T-helper 2 cell treated with Interferon-gamma antibody and Interleukin-4, amounts not matched to agents 5 μg/mL and 100 μg/mL, for 36 hours (primary cell): ENCODE measurements around the gene RRH.
"Not testable (repeated sequence)": the region's sequence is repeated elsewhere in the genome, so short reads cannot be mapped to it uniquely, and the experiment has no call there.

Experiments
- DNase-seq: peaks from one replicate; pipeline ENCODE4 v3.0.0; 2021; ENCODE audit warnings: low spot score
- H3K27ac Mint-ChIP-seq: one replicate; pipeline ENCODE4 v1.8.0; 2021; ENCODE audit warnings: mild to moderate bottlenecking, mixed read lengths
- H3K27me3 Mint-ChIP-seq: one replicate; pipeline ENCODE4 v1.8.0; 2021; ENCODE audit warnings: low read depth, mixed read lengths
- H3K36me3 Mint-ChIP-seq: one replicate; pipeline ENCODE4 v1.8.0; 2021; ENCODE audit warnings: low read depth, mixed read lengths
- H3K4me1 Mint-ChIP-seq: one replicate; pipeline ENCODE4 v1.8.0; 2021; ENCODE audit warnings: low read depth, mixed read lengths
- H3K4me3 Mint-ChIP-seq: one replicate; pipeline ENCODE4 v1.8.0; 2022; ENCODE audit warnings: mild to moderate bottlenecking, moderate library complexity, mixed read lengths
- H3K9me3 Mint-ChIP-seq: one replicate; pipeline ENCODE4 v1.8.0; 2021; ENCODE audit warnings: mixed read lengths

RRH gene

GRCh38 chr4:109861916-109862511 is 34.2 kb downstream of the RRH start:
- H3K27ac Mint-ChIP-seq = no peak overlapping the region
- H3K9me3 Mint-ChIP-seq = peaks cover 13% of the 10 kb centered on the region
- no peaks in the 10 kb centered on the region for H3K36me3 Mint-ChIP-seq
- H3K27me3 Mint-ChIP-seq = peaks cover 2% of the 10 kb centered on the region
- no peaks in the 10 kb centered on the region for H3K4me1 Mint-ChIP-seq
- H3K4me3 Mint-ChIP-seq = no peak overlapping the region
- no peak for DNase-seq

DNA sequence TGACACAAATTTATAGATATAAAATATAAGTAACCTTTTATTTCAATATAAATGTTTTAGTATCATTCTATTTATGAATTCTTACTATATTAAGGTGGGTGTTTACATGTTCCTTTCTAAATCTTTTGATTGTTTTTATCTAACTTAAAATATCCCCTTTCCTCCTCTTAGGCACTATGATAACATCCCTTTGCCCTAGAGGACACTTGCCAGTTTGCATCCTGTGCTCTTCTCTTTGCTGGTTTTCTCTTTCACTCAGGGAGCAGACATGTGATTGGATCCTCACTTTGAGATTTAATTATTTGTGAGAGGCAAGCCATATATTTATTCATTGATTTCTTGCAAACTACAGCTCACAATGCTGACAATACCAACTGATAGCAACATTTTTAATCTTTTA is 36.4 kb downstream of the RRH start:
- Mint-ChIP-seq H3K9me3 (peaks cover 13% of the 10 kb centered on the region), H3K4me3 (no peak overlapping the region), H3K27ac (no peak overlapping the region), H3K4me1 (no peaks in the 10 kb centered on the region), H3K27me3 (peaks cover 2% of the 10 kb centered on the region), H3K36me3 (no peaks in the 10 kb centered on the region)
- no peak for DNase-seq

DNA sequence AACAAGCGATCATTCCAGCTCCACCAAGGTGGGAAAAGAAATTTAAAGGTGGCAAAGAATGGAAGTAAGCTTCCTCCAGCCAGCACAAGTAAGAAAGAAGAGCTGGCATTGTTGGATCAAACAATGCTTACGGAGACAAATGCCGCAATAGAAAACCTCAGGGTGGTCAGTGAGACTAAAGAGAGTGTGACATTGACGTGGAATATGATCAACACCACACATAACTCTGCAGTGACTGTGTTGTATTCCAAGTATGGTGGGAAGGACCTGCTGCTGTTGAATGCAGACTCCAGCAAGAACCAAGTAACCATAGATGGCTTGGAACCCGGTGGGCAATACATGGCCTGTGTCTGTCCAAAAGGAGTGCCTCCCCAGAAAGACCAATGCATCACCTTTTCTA is 42.3 kb downstream of the RRH start:
- no peaks in the 10 kb centered on the region for H3K27me3 Mint-ChIP-seq
- no peaks in the 10 kb centered on the region for H3K4me1 Mint-ChIP-seq
- H3K36me3 Mint-ChIP-seq = no peaks in the 10 kb centered on the region
- H3K4me3 Mint-ChIP-seq = no peak overlapping the region
- no peak for DNase-seq
- H3K27ac Mint-ChIP-seq = no peak overlapping the region
- H3K9me3 Mint-ChIP-seq = no peaks in the 10 kb centered on the region

GRCh38 chr4:109872065-109872464 is 44.3 kb downstream of the RRH start:
- Mint-ChIP-seq H3K4me3 (no peak overlapping the region), H3K27ac (no peak overlapping the region), H3K27me3 (no peaks in the 10 kb centered on the region)

DNA sequence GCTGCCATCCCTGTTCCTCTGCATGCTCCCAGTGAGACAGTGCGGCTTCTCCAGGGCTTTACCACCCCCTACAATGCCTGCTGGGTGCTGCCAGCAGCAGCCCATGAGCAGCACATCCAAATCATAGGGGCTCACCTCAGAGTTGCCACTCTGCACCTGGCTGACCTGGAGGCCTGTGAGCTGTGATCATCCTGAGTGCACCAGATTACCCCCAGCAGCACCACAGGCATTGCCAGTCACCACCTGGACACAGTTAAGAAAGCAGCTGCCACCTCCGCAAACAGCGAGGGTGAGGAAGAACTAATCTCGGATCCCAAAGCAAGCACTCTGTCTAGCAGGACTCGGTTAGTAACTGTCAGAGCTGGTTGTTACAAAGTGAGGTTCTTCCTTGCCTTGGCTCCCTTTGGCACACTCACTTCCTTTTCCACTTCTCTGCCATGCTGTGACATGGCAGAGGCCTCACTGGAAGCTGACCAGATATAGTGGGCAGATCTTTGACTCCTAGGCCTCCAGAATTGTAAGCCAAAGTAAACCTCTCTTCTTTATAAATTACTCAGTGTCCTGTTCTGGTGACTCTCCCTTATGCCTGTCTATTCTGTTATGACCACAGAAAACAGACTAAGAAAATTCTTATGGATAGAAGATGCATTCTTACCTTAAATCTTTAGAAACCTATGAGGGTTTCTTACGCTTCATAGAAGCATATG is 45.3 kb downstream of the RRH start:
- no peaks in the 10 kb centered on the region for H3K9me3 Mint-ChIP-seq
- H3K4me1 Mint-ChIP-seq = no peaks in the 10 kb centered on the region
- H3K27ac Mint-ChIP-seq = no peak overlapping the region
- DNase-seq = no peak
- peaks cover 3% of the 10 kb centered on the region for H3K27me3 Mint-ChIP-seq
- H3K36me3 Mint-ChIP-seq = no peaks in the 10 kb centered on the region
- H3K4me3 Mint-ChIP-seq = no peak overlapping the region

More at GRCh38 chr4:109872065-109872464, 44.3 kb downstream of the RRH start:
- H3K36me3 Mint-ChIP-seq = no peaks in the 10 kb centered on the region
- no peak for DNase-seq
- no peaks in the 10 kb centered on the region for H3K4me1 Mint-ChIP-seq
- H3K9me3 Mint-ChIP-seq = no peaks in the 10 kb centered on the region

- no peak for DNase-seq
- no peak overlapping the region for H3K4me3 Mint-ChIP-seq
- H3K27me3 Mint-ChIP-seq = peaks cover 3% of the 10 kb centered on the region
- H3K9me3 Mint-ChIP-seq = no peaks in the 10 kb centered on the region
- H3K27ac Mint-ChIP-seq = no peak overlapping the region
- H3K4me1 Mint-ChIP-seq = no peaks in the 10 kb centered on the region
- no peaks in the 10 kb centered on the region for H3K36me3 Mint-ChIP-seq
These were observed 46.2 kb downstream of the RRH start for GRCh38 chr4:109873791-109874514.

DNA sequence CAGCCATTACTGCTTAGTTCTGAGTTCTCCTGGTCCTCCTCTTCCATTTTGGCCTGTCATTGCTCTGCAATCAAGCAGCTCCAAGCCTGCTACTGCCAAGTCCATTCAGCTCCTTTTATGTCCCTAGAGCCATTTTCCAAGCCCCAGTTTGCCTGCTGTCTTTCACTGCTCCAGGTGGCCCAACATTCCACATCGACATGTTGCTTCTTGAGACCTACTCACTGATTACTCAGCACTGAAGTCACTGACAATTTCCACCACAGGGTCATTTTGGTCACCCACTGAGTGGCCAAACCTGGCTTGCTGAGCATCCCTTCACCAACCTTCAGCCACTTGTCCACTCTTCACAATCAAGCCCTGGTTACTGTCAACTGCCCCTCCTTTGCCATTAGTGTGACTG is 47.3 kb downstream of the RRH start:
- Mint-ChIP-seq H3K36me3 (no peaks in the 10 kb centered on the region), H3K27me3 (peaks cover 3% of the 10 kb centered on the region), H3K4me1 (no peaks in the 10 kb centered on the region), H3K9me3 (no peaks in the 10 kb centered on the region), H3K4me3 (no peak overlapping the region), H3K27ac (no peak overlapping the region)
- DNase-seq = no peak

DNA sequence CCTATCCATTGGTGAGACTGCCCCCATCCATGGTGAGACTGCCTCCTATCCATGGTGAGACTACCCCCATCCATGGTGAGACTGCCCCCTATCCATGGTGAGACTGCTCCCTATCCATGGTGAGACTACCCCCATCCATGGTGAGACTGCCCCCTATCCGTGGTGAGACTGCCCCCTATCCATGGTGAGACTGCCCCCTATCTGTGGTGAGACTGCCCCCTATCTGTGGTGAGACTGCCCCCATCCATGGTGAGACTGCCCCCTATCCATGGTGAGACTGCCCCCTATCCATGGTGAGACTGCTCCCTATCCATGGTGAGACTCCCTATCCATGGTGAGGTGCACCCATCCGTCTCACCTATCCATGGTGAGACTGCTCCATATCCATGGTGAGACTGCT is 47.8 kb downstream of the RRH start:
- H3K4me1 Mint-ChIP-seq, H3K9me3 Mint-ChIP-seq, H3K27ac Mint-ChIP-seq, H3K36me3 Mint-ChIP-seq, H3K27me3 Mint-ChIP-seq, H3K4me3 Mint-ChIP-seq, DNase-seq: not testable (repeated sequence)

DNA sequence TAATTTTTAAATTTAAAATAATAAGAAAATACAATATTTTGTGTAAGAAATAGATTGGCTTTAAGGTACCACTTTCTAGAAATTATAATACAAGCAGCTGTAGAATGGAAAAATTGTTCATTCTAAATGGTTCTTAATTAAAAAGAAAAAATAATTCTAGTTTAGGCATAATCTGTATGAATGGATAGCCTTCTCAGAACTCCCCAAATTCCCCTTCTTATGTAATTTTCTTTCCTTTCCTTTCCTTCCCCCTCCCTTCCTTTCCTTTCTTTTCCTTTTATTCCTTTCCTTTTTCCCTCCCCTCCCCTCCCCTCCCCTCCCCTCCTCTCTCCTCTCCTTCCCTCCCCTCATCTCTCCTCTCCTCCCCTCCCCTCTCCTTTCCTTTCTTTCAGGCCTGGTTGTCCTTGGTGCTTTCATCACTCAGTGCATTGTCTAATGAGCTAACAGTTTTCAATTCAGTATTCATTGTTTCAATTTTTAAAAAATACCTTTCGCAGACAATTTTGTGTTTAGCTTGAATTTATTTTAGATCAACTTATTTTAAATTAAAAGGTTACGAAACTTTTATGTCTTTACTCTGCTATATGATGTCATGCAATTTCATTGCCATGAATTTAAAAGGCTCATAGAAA is 49.0 kb downstream of the RRH start:
- H3K36me3 Mint-ChIP-seq = no peaks in the 10 kb centered on the region
- no peak for DNase-seq
- no peak overlapping the region for H3K4me3 Mint-ChIP-seq
- no peaks in the 10 kb centered on the region for H3K9me3 Mint-ChIP-seq
- no peak overlapping the region for H3K27ac Mint-ChIP-seq
- peaks cover 3% of the 10 kb centered on the region for H3K27me3 Mint-ChIP-seq
- H3K4me1 Mint-ChIP-seq = no peaks in the 10 kb centered on the region

- Mint-ChIP-seq H3K27ac (no peak overlapping the region), H3K27me3 (peaks cover 3% of the 10 kb centered on the region), H3K36me3 (no peaks in the 10 kb centered on the region), H3K4me3 (no peak overlapping the region), H3K4me1 (no peaks in the 10 kb centered on the region), H3K9me3 (no peaks in the 10 kb centered on the region)
- DNase-seq = no peak
These were observed 49.6 kb downstream of the RRH start for GRCh38 chr4:109877400-109877799.

DNA sequence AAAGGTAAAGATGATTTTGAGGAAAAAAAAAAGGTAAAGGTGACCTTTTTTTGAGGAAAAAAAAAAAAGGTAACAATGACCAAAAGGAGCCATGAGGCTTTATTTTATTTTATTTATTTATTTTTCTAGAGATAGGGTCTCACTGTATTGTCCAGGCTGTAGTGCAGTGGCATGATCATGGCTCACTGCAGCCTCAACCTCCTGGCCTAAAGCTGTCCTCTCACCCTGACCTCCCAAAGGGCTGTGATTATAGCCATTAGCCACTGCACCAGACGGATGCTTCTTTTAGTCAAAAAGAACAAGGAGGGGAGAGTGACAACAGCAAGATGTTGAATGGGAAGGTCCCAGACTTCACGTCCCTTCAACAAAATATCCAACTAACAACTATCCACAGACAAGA is 50.6 kb downstream of the RRH start:
- no peaks in the 10 kb centered on the region for H3K4me1 Mint-ChIP-seq
- no peak for DNase-seq
- peaks cover 3% of the 10 kb centered on the region for H3K27me3 Mint-ChIP-seq
- no peak overlapping the region for H3K4me3 Mint-ChIP-seq
- no peaks in the 10 kb centered on the region for H3K9me3 Mint-ChIP-seq
- no peaks in the 10 kb centered on the region for H3K36me3 Mint-ChIP-seq
- H3K27ac Mint-ChIP-seq = no peak overlapping the region

DNA sequence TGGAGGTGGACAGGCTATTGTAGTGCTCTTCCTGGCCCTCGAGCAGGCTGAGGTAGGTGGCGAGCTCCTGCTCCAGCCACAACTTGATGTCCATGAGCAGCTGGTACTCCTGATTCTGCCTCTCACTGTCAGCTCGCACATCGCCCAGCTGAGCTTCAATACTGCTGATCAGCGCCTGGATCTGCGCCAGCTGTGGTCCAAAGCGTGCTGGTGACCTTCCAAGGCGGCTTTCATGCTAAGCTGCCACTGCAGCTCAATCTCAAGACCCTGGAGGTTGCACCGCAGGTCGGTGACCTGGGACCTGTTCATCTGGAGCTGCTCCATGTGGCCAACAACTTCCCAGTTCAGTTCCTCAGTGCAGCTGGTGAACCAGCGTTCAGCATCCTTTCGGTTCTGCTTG is 51.3 kb downstream of the RRH start:
- H3K27ac Mint-ChIP-seq = no peak overlapping the region
- no peaks in the 10 kb centered on the region for H3K4me1 Mint-ChIP-seq
- no peaks in the 10 kb centered on the region for H3K36me3 Mint-ChIP-seq

DNA sequence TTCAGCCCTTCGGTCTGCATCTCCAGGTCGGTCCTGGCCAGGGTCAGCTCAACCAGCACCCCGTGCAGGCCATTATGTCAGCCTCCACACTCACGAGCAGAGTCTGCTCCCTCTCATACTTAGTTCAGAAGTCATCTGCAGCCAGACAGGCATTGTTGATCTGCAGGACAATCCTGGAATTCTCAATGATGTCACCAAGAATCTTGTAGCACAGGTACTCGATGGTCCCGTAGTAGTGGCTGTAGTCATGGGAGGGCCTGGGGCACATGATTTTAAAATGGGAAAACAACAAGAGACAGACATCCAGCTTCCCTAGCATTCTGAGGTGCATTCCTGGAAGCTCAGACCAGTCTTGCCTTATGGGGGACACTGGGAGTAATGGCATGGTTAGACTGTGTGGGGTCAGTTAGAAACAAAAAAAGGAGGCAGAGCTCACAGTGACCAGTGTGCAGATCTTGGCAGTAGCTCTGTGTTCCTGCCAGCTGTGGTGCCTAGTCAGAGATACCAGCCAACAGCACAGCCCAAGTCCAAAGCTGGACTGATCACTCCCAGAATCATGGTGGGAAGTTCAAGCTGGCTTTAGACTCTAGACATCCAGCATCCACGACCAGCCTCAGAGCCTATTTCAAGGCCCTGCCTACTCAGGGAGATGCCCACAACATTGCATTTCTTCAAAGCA is 52.0 kb downstream of the RRH start:
- no peak for DNase-seq
- no peaks in the 10 kb centered on the region for H3K4me1 Mint-ChIP-seq

More for the DNA sequence above, 51.3 kb downstream of the RRH start:
- DNase-seq = no peak
- Mint-ChIP-seq H3K9me3 (no peaks in the 10 kb centered on the region), H3K4me3 (no peak overlapping the region), H3K27me3 (peaks cover 5% of the 10 kb centered on the region)

GRCh38 chr4:109886303-109886702 is 58.5 kb downstream of the RRH start:
- Mint-ChIP-seq H3K4me1 (no peaks in the 10 kb centered on the region), H3K36me3 (no peaks in the 10 kb centered on the region), H3K9me3 (no peaks in the 10 kb centered on the region), H3K27ac (no peak overlapping the region), H3K4me3 (no peak overlapping the region), H3K27me3 (peaks cover 3% of the 10 kb centered on the region)
- DNase-seq = no peak

More for the DNA sequence above, 52.0 kb downstream of the RRH start:
- H3K27me3 Mint-ChIP-seq = peaks cover 5% of the 10 kb centered on the region
- H3K9me3 Mint-ChIP-seq = no peaks in the 10 kb centered on the region
- no peaks in the 10 kb centered on the region for H3K36me3 Mint-ChIP-seq
- H3K4me3 Mint-ChIP-seq = no peak overlapping the region
- no peak overlapping the region for H3K27ac Mint-ChIP-seq
